ENCODE data around the gene CYP4V2. TPM values are rescaled to one million over a fixed set of nuclear protein-coding genes. Genes with fewer than 3 reads are reported as not detected.
A peak's percentile ranks its signal among the peaks of the same experiment; 100 is the strongest.

Gene CYP4V2
- polyA plus RNA-seq, 3 donors: 11.8 to 18.1 (median 14.0) TPM

- H3K27ac ChIP-seq (ENCODE audit: low read depth, low read length): no peak overlapping the region
- WGBS, 3 donors: 89 to 91% (median 90%) methylated on average over 16 of the region's 16 CpGs
Observed at GRCh38 chr4:186169945-186170802, 21.2 kb upstream of the CYP4V2 start.

- H3K27ac ChIP-seq (ENCODE audit: low read depth, low read length): no peak overlapping the region
- 79 to 86% (median 82%) methylated on average over 13 of the region's 13 CpGs for WGBS, 3 donors
Observed at GRCh38 chr4:186170966-186171365, 20.4 kb upstream of the CYP4V2 start.

- no peak overlapping the region for H3K27ac ChIP-seq (ENCODE audit: low read depth, low read length)
- WGBS, 3 donors: 67 to 70% methylated on average over 8 of the region's 8 CpGs; no CpG with 5 or more reads in 1 of the 3 donors
Observed at GRCh38 chr4:186172546-186172945, 18.8 kb upstream of the CYP4V2 start.

- no peak overlapping the region for H3K27ac ChIP-seq (ENCODE audit: low read depth, low read length)
- 63 to 98% (median 91%) methylated on average over 3 of the region's 3 CpGs for WGBS, 3 donors
Observed at GRCh38 chr4:186188107-186188506, 3.3 kb upstream of the CYP4V2 start.

- H3K27ac ChIP-seq (ENCODE audit: low read depth, low read length): no peak overlapping the region
- WGBS, 3 donors: 34 to 82% (median 80%) methylated on average over 4 of the region's 4 CpGs
Observed at GRCh38 chr4:186189656-186190055, 1.7 kb upstream of the CYP4V2 start.

- 0 to 1% (median 0%) methylated on average over 32 to 34 of the region's 34 CpGs for WGBS, 3 donors
- H3K27ac ChIP-seq (ENCODE audit: low read depth, low read length): peak overlapping the region; percentile 77
Observed at GRCh38 chr4:186190581-186191199, 677 bp upstream of the CYP4V2 start.

GRCh38 chr4:186192066-186192612 lies 772 bp downstream of the CYP4V2 start:
- 0 to 1% (median 1%) methylated on average over 16 to 22 of the region's 22 CpGs for WGBS, 3 donors

GRCh38 chr4:186193851-186194250 lies 2.5 kb downstream of the CYP4V2 start:
- H3K27ac ChIP-seq (ENCODE audit: low read depth, low read length): no peak overlapping the region
- 93 to 98% (median 97%) methylated on average over 5 of the region's 5 CpGs for WGBS, 3 donors

More at GRCh38 chr4:186192066-186192612, 772 bp downstream of the CYP4V2 start:
- H3K27ac ChIP-seq (ENCODE audit: low read depth, low read length): peak overlapping the region; percentile 9

GRCh38 chr4:186196063-186196462 lies 4.7 kb downstream of the CYP4V2 start:
- no peak overlapping the region for H3K27ac ChIP-seq (ENCODE audit: low read depth, low read length)
- WGBS, 3 donors: 84 to 98% (median 92%) methylated on average over 6 of the region's 6 CpGs

- 74 to 83% (median 82%) methylated on average over 6 of the region's 6 CpGs for WGBS, 3 donors
- no peak overlapping the region for H3K27ac ChIP-seq (ENCODE audit: low read depth, low read length)
Observed at GRCh38 chr4:186200516-186200915, 9.1 kb downstream of the CYP4V2 start.

GRCh38 chr4:186201010-186201409 lies 9.6 kb downstream of the CYP4V2 start:
- no peak overlapping the region for H3K27ac ChIP-seq (ENCODE audit: low read depth, low read length)
- 88 to 89% (median 89%) methylated on average over 7 of the region's 7 CpGs for WGBS, 3 donors

- H3K27ac ChIP-seq (ENCODE audit: low read depth, low read length): no peak overlapping the region
- WGBS, 3 donors: 29 to 48% (median 43%) methylated on average over 9 of the region's 9 CpGs
Observed at GRCh38 chr4:186201535-186202230, 10.3 kb downstream of the CYP4V2 start.

GRCh38 chr4:186202490-186203140 lies 11.2 kb downstream of the CYP4V2 start:
- WGBS, 3 donors: 88 to 92% (median 88%) methylated on average over 8 of the region's 8 CpGs
- no peak overlapping the region for H3K27ac ChIP-seq (ENCODE audit: low read depth, low read length)

GRCh38 chr4:186203406-186203805 lies 12.0 kb downstream of the CYP4V2 start:
- WGBS, 3 donors: 27 to 59% (median 38%) methylated on average over 12 of the region's 12 CpGs
- no peak overlapping the region for H3K27ac ChIP-seq (ENCODE audit: low read depth, low read length)

- WGBS, 3 donors: 55 to 64% (median 61%) methylated on average over 36 to 45 of the region's 45 CpGs
- H3K27ac ChIP-seq (ENCODE audit: low read depth, low read length): no peak overlapping the region
Observed at GRCh38 chr4:186204103-186204559, 12.8 kb downstream of the CYP4V2 start.

- 70 to 82% (median 80%) methylated on average over 13 of the region's 13 CpGs for WGBS, 3 donors
- no peak overlapping the region for H3K27ac ChIP-seq (ENCODE audit: low read depth, low read length)
Observed at GRCh38 chr4:186204686-186205085, 13.3 kb downstream of the CYP4V2 start.

GRCh38 chr4:186205156-186205555 lies 13.8 kb downstream of the CYP4V2 start:
- H3K27ac ChIP-seq (ENCODE audit: low read depth, low read length): no peak overlapping the region
- WGBS, 3 donors: 83 to 92% (median 88%) methylated on average over 8 of the region's 8 CpGs

- H3K27ac ChIP-seq (ENCODE audit: low read depth, low read length): no peak overlapping the region
- WGBS, 3 donors: 62 to 79% (median 64%) methylated on average over 8 of the region's 8 CpGs
Observed at GRCh38 chr4:186216465-186217024, 25.2 kb downstream of the CYP4V2 start.

Data from adipose tissue (tissue), 3 donors.